ENCODE results near the gene HTT.
"Not testable (repeated sequence)": the region's sequence is repeated elsewhere in the genome, so short reads cannot be mapped to it uniquely, and the experiment has no call there.

Gene HTT

GRCh38 chr4:3082925-3083515, 8.5 kb downstream of the HTT start:
- DNase-seq (ENCODE audit: low read depth) = no peak

- DNase-seq (ENCODE audit: low read depth) = no peak
Observed at GRCh38 chr4:3083732-3084131, 9.3 kb downstream of the HTT start.

GRCh38 chr4:3085948-3086670, 11.6 kb downstream of the HTT start:
- DNase-seq (ENCODE audit: low read depth) = no peak

GRCh38 chr4:3087115-3087797, 12.8 kb downstream of the HTT start:
- DNase-seq (ENCODE audit: low read depth) = no peak

- no peak for DNase-seq (ENCODE audit: low read depth)
Observed at GRCh38 chr4:3091464-3091863, 17.0 kb downstream of the HTT start.

- not testable (repeated sequence) for DNase-seq (ENCODE audit: low read depth)
Observed at GRCh38 chr4:3094701-3095100, 20.2 kb downstream of the HTT start.

GRCh38 chr4:3096202-3096601, 21.7 kb downstream of the HTT start:
- no peak for DNase-seq (ENCODE audit: low read depth)

- no peak for DNase-seq (ENCODE audit: low read depth)
Observed at GRCh38 chr4:3098346-3098745, 23.9 kb downstream of the HTT start.

GRCh38 chr4:3106339-3107186, 32.1 kb downstream of the HTT start:
- peak; percentile 86 for DNase-seq (ENCODE audit: low read depth)

- no peak for DNase-seq (ENCODE audit: low read depth)
Observed at GRCh38 chr4:3107271-3107670, 32.8 kb downstream of the HTT start.

GRCh38 chr4:3107691-3108121, 33.2 kb downstream of the HTT start:
- DNase-seq (ENCODE audit: low read depth) = no peak

GRCh38 chr4:3108211-3108610, 33.7 kb downstream of the HTT start:
- DNase-seq (ENCODE audit: low read depth) = no peak

- DNase-seq (ENCODE audit: low read depth) = no peak
Observed at GRCh38 chr4:3111461-3111860, 37.0 kb downstream of the HTT start.

GRCh38 chr4:3112201-3112600, 37.7 kb downstream of the HTT start:
- no peak for DNase-seq (ENCODE audit: low read depth)

GRCh38 chr4:3112609-3113469, 38.4 kb downstream of the HTT start:
- no peak for DNase-seq (ENCODE audit: low read depth)

GRCh38 chr4:3114377-3114776, 39.9 kb downstream of the HTT start:
- no peak for DNase-seq (ENCODE audit: low read depth)

- DNase-seq (ENCODE audit: low read depth) = no peak
Observed at GRCh38 chr4:3115637-3116270, 41.3 kb downstream of the HTT start.

GRCh38 chr4:3116955-3117354, 42.5 kb downstream of the HTT start:
- no peak for DNase-seq (ENCODE audit: low read depth)

GRCh38 chr4:3118312-3118711, 43.8 kb downstream of the HTT start:
- DNase-seq (ENCODE audit: low read depth) = no peak

- DNase-seq (ENCODE audit: low read depth) = no peak
Observed at GRCh38 chr4:3119464-3119863, 45.0 kb downstream of the HTT start.

GRCh38 chr4:3121110-3121509, 46.6 kb downstream of the HTT start:
- no peak for DNase-seq (ENCODE audit: low read depth)
